GM18507 (cell line): ENCODE results near the gene CHST5.
"Not testable (repeated sequence)": the region's sequence is repeated elsewhere in the genome, so short reads cannot be mapped to it uniquely, and the experiment has no call there.

Source experiments
- DNase-seq: peaks from one replicate; pipeline ENCODE4 v3.0.0; 2011; ENCODE audit warnings: low read depth; ENCODE audit not compliant: insufficient read length; ENCODE audit errors: extremely low spot score
- FAIRE-seq: peaks from 2 replicates; lab custom pipeline; 2011; peaks lifted over from hg19 to GRCh38; lab: Jason Lieb, UNC

The CHST5 gene

GRCh38 chr16:75519175-75519574 is 16.7 kb downstream of the CHST5 start:
- FAIRE-seq (no peak), DNase-seq (no peak)

- FAIRE-seq: peak; percentile 48
Observed at GRCh38 chr16:75516189-75516966, 19.5 kb downstream of the CHST5 start.

GRCh38 chr16:75514296-75514695 is 21.6 kb downstream of the CHST5 start:
- FAIRE-seq (no peak), DNase-seq (no peak)

More at GRCh38 chr16:75516189-75516966, 19.5 kb downstream of the CHST5 start:
- not testable (repeated sequence) for DNase-seq

- FAIRE-seq (no peak), DNase-seq (no peak)
Observed at GRCh38 chr16:75506574-75506973, 29.3 kb downstream of the CHST5 start.

- FAIRE-seq (no peak), DNase-seq (no peak)
Observed at GRCh38 chr16:75506107-75506506, 29.8 kb downstream of the CHST5 start.

- FAIRE-seq (no peak), DNase-seq (no peak)
Observed at GRCh38 chr16:75503801-75504200, 32.1 kb downstream of the CHST5 start.

- FAIRE-seq: no peak
- no peak for DNase-seq
Observed at GRCh38 chr16:75502916-75503605, 32.8 kb downstream of the CHST5 start.

- FAIRE-seq, DNase-seq: not testable (repeated sequence)
Observed at GRCh38 chr16:75501820-75502219, 34.1 kb downstream of the CHST5 start.

GRCh38 chr16:75501359-75501758 is 34.5 kb downstream of the CHST5 start:
- FAIRE-seq (no peak), DNase-seq (no peak)

GRCh38 chr16:75498605-75499322 is 37.1 kb downstream of the CHST5 start:
- not testable (repeated sequence) for FAIRE-seq, DNase-seq

- FAIRE-seq: no peak
- DNase-seq: no peak
Observed at GRCh38 chr16:75497558-75497957, 38.4 kb downstream of the CHST5 start.

- no peak for FAIRE-seq
Observed at GRCh38 chr16:75495076-75495674, 40.7 kb downstream of the CHST5 start, which contains the start of gene CHST6. Gene CHST6, minus strand, starts transcription at chr16:75495441. Its CDS starts 15,613 bp downstream, at chr16:75479828.

GRCh38 chr16:75494661-75495075 is 41.2 kb downstream of the CHST5 start:
- DNase-seq: no peak
- FAIRE-seq: no peak

More at GRCh38 chr16:75495076-75495674, 40.7 kb downstream of the CHST5 start, which contains the start of gene CHST6:
- DNase-seq: no peak

- FAIRE-seq: no peak
- DNase-seq: no peak
Observed at GRCh38 chr16:75494184-75494583, 41.7 kb downstream of the CHST5 start.

GRCh38 chr16:75491876-75492275 is 44.0 kb downstream of the CHST5 start:
- no peak for DNase-seq

GRCh38 chr16:75488322-75488721 is 47.6 kb downstream of the CHST5 start:
- DNase-seq (no peak), FAIRE-seq (no peak)

More at GRCh38 chr16:75491876-75492275, 44.0 kb downstream of the CHST5 start:
- FAIRE-seq: no peak

GRCh38 chr16:75486676-75487313 is 49.1 kb downstream of the CHST5 start:
- FAIRE-seq (no peak), DNase-seq (no peak)

GRCh38 chr16:75486014-75486675 is 49.8 kb downstream of the CHST5 start:
- no peak for DNase-seq
- no peak for FAIRE-seq
